OCI-LY3 (cell line): ENCODE results near the gene RGSL1.
A peak's percentile ranks its signal among the peaks of the same experiment; 100 is the strongest.

Experiments
- H2AFZ ChIP-seq: fragments of 200-600, 300-600 bp; shearing (Covaris generic); 2 replicates; pipeline ENCODE4 v1.6.0; 2014; ENCODE audit warnings: antibody characterized with exemption, low read depth, low read length
- H3K27ac ChIP-seq: fragments of 200-600, 300-600 bp; sonication (generic); 2 replicates; pipeline ENCODE4 v1.5.1; 2014; ENCODE audit warnings: mild to moderate bottlenecking, low read length, moderate library complexity, mixed read lengths
- H3K27me3 ChIP-seq: fragments of 200-600, 300-600 bp; sonication (generic); 2 replicates; pipeline ENCODE4 v1.6.1; 2014; ENCODE audit warnings: low read depth, low read length, mixed read lengths
- H3K36me3 ChIP-seq: fragments of 200-600, 300-600 bp; sonication (generic); replicated peaks from 2 replicates; pipeline ENCODE3; 2014; ENCODE audit warnings: low read depth, low read length, mixed read lengths
- H3K4me1 ChIP-seq: fragments of 300-600, 200-600 bp; sonication (generic); 2 replicates; pipeline ENCODE4 v1.6.1; 2014; ENCODE audit warnings: low read length, mixed read lengths
- H3K4me2 ChIP-seq: fragments of 200-600, 300-600 bp; sonication (generic); 2 replicates; pipeline ENCODE4 v1.6.1; 2014; ENCODE audit warnings: low read length, mixed read lengths
- H3K4me3 ChIP-seq: fragments of 300-600, 200-600 bp; sonication (generic); 2 replicates; pipeline ENCODE4 v1.5.1; 2014; ENCODE audit warnings: antibody characterized with exemption, mild to moderate bottlenecking, low read length, moderate library complexity
- H3K79me2 ChIP-seq: fragments of 300-600, 200-600 bp; shearing (Covaris generic); 2 replicates; pipeline ENCODE4 v1.6.1; 2014; ENCODE audit warnings: mild to moderate bottlenecking, low read length, mixed read lengths
- H3K9ac ChIP-seq: fragments of 300-600, 200-600 bp; shearing (Covaris generic); 2 replicates; pipeline ENCODE4 v1.6.0; 2014; ENCODE audit warnings: mild to moderate bottlenecking, low read length, moderate library complexity
- H3K9me3 ChIP-seq: fragments of 200-600, 300-600 bp; shearing (Covaris generic); 2 replicates; pipeline ENCODE4 v1.6.1; 2014; ENCODE audit warnings: low read length, mixed read lengths; ENCODE audit not compliant: insufficient read depth
- H4K20me1 ChIP-seq: fragments of 200-600, 300-600 bp; sonication (generic); 2 replicates; pipeline ENCODE4 v1.6.1; 2016; ENCODE audit warnings: low read length, mixed read lengths; ENCODE audit not compliant: insufficient read depth
- CTCF ChIP-seq: fragments of 200-600, 300-600 bp; sonication (generic); IDR thresholded peaks from 2 replicates; pipeline ENCODE4 v1.5.1; 2014; ENCODE audit warnings: antibody characterized with exemption, low read length, low read depth
- EZH2phosphoT487 ChIP-seq: fragments of 200-600 bp; shearing (Covaris generic); IDR thresholded peaks from 2 replicates; pipeline ENCODE4 v1.6.1; 2018; ENCODE audit warnings: antibody characterized with exemption, mixed run types, low read depth

Gene RGSL1

GRCh38 chr1:182431278-182431677 lies 18.7 kb upstream of the RGSL1 start:
- Histone ChIP-seq H3K9me3 (no peaks in the 10 kb centered on the region), H3K36me3 (no peaks in the 10 kb centered on the region), H3K4me2 (no peak overlapping the region), H3K9ac (no peak overlapping the region), H3K4me1 (peaks cover 47% of the 10 kb centered on the region), H2AFZ (no peak overlapping the region), H3K4me3 (no peak overlapping the region), H3K79me2 (no peaks in the 10 kb centered on the region), H3K27ac (no peak overlapping the region), H4K20me1 (no peaks in the 10 kb centered on the region), H3K27me3 (peaks cover 4% of the 10 kb centered on the region; the same call in 1 of the 2 replicates)
- no peak for TF ChIP-seq EZH2phosphoT487
- no peak for TF ChIP-seq CTCF

DNA sequence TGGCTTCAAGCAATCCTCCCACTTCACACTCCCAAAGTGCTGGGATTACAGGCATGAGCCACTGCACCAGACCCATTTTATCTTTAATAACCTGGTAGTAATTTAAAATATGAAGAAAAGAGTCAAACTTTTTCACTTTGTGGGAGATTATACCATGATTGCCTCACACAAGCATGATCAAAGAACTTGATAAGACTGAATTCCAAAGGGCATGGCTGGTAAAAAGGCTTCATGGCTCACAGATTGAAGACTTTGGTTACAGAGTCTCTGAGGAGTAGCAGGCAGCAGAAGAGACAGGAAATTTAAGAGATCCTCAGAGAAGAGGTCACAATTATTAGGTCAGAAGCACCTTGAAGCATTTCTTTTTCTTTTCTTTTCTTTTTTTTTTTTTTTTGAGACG lies 16.4 kb upstream of the RGSL1 start:
- Histone ChIP-seq H3K4me2 (no peak overlapping the region), H3K27me3 (peaks cover 15% of the 10 kb centered on the region), H3K27ac (no peak overlapping the region), H3K36me3 (no peaks in the 10 kb centered on the region), H3K79me2 (no peaks in the 10 kb centered on the region), H3K4me1 (peaks cover 24% of the 10 kb centered on the region), H3K9me3 (peaks cover 3% of the 10 kb centered on the region; the same call in 1 of the 2 replicates), H3K9ac (no peak overlapping the region), H3K4me3 (no peak overlapping the region), H4K20me1 (no peaks in the 10 kb centered on the region), H2AFZ (no peak overlapping the region)
- TF ChIP-seq CTCF: no peak
- TF ChIP-seq EZH2phosphoT487: no peak

DNA sequence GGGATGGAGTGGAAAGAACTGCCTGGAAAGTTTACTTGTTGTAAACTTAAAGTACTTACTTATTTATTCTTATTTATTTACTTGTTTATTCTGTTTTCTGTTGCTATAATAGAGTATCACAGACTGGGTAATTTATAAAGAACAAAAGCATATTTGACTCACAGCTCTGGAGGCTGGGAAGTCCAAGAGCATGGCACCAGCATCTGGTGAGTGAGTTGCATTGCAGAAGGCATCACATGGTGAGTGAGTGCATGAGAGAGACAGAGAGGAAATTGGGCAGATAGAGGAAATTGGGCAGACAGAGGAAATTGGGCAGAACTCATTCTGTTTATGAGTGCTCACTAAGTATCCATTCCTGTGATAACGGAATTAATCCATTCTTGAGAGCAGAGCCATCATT lies 11.6 kb upstream of the RGSL1 start:
- H3K27ac ChIP-seq: no peak overlapping the region
- peaks cover 7% of the 10 kb centered on the region; the same call in 1 of the 2 replicates for H3K9me3 ChIP-seq
- H3K4me2 ChIP-seq: no peak overlapping the region
- H4K20me1 ChIP-seq: no peaks in the 10 kb centered on the region
- no peaks in the 10 kb centered on the region for H3K36me3 ChIP-seq
- no peak overlapping the region for H3K4me3 ChIP-seq
- peaks cover 25% of the 10 kb centered on the region for H3K4me1 ChIP-seq
- H3K79me2 ChIP-seq: no peaks in the 10 kb centered on the region
- peaks cover 12% of the 10 kb centered on the region; the same call in 1 of the 2 replicates for H3K27me3 ChIP-seq
- H2AFZ ChIP-seq: no peak overlapping the region
- H3K9ac ChIP-seq: no peak overlapping the region
- no peak for TF ChIP-seq EZH2phosphoT487
- TF ChIP-seq CTCF: no peak

GRCh38 chr1:182441719-182442118 lies 8.2 kb upstream of the RGSL1 start:
- Histone ChIP-seq H3K9ac (no peak overlapping the region), H3K4me3 (no peak overlapping the region), H3K27me3 (peaks cover 8% of the 10 kb centered on the region; the same call in 1 of the 2 replicates), H3K79me2 (no peaks in the 10 kb centered on the region), H3K27ac (no peak overlapping the region), H3K4me2 (peak overlapping the region; percentile 27), H3K4me1 (peaks cover 44% of the 10 kb centered on the region), H3K9me3 (peaks cover 7% of the 10 kb centered on the region; the same call in 1 of the 2 replicates), H3K36me3 (no peaks in the 10 kb centered on the region), H2AFZ (no peak overlapping the region), H4K20me1 (no peaks in the 10 kb centered on the region)
- no peak for TF ChIP-seq CTCF
- TF ChIP-seq EZH2phosphoT487: no peak
